T-helper 22 cell (primary cell): ENCODE data around the gene OR5AK2.
"Not testable (repeated sequence)": the region's sequence is repeated elsewhere in the genome, so short reads cannot be mapped to it uniquely, and the experiment has no call there.

Experiments
- DNase-seq: peaks from one replicate; pipeline ENCODE4 v3.0.0-alpha.2; 2020; ENCODE audit warnings: low read depth

The OR5AK2 gene, protein sequence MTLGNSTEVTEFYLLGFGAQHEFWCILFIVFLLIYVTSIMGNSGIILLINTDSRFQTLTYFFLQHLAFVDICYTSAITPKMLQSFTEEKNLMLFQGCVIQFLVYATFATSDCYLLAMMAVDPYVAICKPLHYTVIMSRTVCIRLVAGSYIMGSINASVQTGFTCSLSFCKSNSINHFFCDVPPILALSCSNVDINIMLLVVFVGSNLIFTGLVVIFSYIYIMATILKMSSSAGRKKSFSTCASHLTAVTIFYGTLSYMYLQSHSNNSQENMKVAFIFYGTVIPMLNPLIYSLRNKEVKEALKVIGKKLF

GRCh38 chr11:56988614-56989013 is at the start of gene OR5AK2:
OR5AK2 (plus strand) TSS chr11:56988914; CDS start chr11:56988914, 0 bp downstream.
- DNase-seq = no peak

- not testable (repeated sequence) for DNase-seq
These were observed 43.2 kb upstream of the OR5AK2 start for GRCh38 chr11:56945526-56945925.

DNA sequence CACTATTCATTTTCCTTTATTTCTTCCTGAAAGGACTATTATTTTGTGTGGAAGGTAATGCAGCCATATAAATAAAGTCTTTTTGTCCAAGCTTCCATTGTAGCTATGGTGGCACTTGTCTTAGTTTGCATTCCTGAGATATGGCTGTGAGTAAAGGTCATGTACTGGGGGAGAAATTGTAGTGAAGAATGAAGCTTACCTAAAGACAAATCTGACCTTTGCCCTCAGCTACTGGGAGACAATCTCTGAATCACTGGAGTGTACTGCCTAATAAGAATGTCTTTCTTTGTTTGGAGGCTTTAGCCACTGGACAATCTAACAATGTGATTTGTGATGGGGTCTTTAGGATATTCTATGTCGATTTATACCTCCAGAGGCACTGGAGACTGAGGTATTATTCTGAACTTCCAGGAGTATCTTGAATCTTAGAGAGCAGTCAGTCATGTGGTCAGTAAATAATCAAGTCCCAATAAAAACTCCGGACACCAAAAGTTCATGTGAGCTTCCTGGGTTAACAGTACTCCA is 39.7 kb upstream of the OR5AK2 start:
- DNase-seq = no peak

GRCh38 chr11:56950510-56950909 is 38.2 kb upstream of the OR5AK2 start:
- no peak for DNase-seq

DNA sequence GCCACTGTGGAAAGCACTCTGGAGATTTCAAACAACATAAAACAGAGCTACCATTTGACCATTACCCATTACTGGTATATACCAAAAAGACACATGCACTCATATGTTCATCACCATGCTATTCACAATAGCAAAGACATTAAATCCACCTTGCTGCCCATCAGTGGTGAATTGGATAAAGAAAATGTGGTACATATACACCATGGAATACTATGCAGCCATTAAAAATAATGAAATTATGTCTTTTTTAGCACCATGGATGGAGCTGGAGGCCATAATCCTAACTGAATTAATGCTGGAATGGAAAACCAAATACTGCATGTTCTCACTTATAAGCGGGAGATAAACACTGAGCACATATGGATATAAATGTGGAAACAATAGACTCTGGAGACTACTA is 34.8 kb upstream of the OR5AK2 start:
- DNase-seq = not testable (repeated sequence)

- no peak for DNase-seq
These were observed 27.1 kb upstream of the OR5AK2 start for GRCh38 chr11:56961609-56962008.

GRCh38 chr11:56967726-56968125 is 21.0 kb upstream of the OR5AK2 start:
- DNase-seq = no peak

- no peak for DNase-seq
These were observed 20.2 kb upstream of the OR5AK2 start for GRCh38 chr11:56968524-56968923.

DNA sequence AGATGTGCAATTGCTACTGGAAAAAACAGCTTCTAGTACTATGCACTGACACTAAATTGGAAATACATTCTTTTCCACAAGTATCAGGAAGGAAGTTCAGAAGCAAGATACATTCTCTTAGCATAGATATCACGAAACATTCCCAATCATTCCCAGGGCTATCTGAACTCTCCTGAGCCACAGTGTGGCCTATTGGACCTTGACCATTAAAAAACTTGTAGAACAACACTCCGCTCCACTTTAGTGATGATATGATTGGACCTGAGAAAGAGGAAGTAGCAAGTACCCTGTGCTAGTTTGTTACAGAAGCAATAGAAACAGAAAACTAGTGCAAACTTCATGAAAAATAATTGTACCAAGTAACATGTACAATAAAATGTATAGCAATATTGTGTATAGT is 11.4 kb upstream of the OR5AK2 start:
- DNase-seq = no peak

DNA sequence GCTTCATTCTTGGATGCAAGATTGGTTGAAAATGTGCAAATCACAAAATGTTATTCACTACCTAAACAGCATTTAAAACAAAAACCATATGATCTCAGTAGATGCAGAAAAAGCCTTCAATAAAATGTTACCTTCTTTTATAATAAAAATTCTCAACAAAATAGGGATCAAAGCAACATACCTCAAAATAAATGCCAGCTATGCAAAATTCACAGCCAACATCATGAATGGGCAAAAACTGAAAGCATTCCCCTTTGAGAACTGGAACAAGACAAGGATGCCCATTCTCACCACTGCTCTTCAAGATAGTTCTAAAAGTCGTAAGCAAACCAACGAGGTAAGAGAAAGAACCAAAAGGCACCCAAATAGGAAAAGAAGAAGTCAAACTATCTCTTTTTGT is 2.0 kb downstream of the OR5AK2 start:
- DNase-seq = no peak

DNA sequence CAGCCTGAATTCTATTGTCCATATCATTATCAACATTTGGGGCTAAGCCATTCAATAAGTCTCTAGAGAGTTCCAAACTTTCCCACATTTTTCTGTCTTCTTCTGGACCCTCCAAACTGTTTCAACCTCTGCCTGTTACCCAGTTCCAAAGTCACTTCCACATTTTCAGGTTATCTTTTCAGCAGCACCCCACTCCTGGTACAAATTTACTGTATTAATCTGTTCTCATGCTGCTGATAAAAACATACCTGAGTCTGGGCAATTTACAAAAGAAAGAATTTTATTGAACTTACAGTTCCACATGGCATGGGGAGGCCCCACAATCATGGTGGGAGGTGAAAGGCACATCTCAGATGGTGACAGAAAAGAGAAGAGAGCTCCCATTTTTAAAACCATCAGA is 5.8 kb downstream of the OR5AK2 start:
- DNase-seq = no peak

DNA sequence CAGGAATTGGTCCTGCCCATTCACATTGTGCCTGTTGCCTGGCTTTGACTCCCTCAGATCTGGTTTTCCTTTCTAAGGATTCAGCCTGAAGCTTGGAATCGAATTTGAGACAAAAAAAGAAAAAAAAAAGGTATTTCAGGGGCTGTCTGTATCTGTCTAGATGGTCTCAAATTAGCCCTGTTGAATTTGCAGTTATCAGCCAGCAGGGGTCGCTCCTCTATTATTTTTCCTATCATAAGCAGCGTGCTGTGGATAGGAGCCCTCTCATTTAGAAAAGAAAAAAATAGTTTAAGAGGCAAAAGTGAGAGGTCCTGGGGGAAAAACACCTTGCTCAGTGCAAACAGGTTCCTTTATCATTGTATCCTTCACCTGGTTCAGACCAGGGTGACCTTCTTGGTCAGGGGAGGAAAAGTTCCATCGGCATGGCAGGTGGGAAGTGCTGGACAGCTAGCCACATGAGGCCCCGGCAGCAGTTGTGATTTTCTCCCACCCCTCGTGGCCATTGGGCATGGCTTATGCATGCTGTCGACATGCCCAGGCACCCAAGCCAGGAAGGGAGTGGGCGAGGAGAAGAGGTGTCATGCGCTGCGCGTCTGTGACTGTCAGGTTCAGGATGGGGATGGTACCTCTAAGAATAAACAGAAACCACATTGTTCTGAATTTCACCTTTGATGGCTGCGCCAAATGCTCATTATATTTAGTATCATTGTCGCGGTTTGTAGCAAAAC is 13.1 kb downstream of the OR5AK2 start:
- DNase-seq = no peak

DNA sequence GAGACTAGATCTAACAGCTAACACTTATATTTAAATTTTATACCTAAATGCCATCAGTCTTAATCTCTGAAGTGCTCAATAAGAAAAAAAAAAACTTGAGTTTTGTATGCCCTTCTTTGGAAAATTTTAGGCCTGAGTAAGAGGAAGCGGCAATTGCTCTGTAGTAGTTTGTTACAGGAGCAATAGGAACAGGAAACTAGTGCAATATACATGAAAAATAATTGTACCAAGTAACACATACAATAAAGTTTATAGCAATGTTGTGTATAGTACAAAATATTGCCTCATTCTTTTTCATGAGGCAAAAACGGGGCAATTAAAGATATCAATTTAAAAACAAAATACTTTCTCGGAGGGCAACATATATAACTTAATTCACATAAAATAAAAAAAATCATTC is 19.7 kb downstream of the OR5AK2 start:
- DNase-seq = no peak

- no peak for DNase-seq
These were observed 27.0 kb downstream of the OR5AK2 start for GRCh38 chr11:57015679-57016078.

GRCh38 chr11:57031556-57031955 is 42.8 kb downstream of the OR5AK2 start:
- no peak for DNase-seq
